Adrenal gland (tissue), 12 donors: ENCODE measurements around the gene EYA3. TPM values are rescaled to one million over a fixed set of nuclear protein-coding genes. Genes with fewer than 3 reads are reported as not detected.

Experiments
- DNase-seq, 7 donors: peaks; one replicate each; pipeline ENCODE4 v3.0.0-alpha.2; 2019 to 2020
- H3K27ac ChIP-seq, 5 donors: fragments of 200-600 bp; sonication (generic) in 4 of 5; 1 replicate in 3 of 5; 2 replicates in 2 of 5; pipeline versions ENCODE4 v1.5.1 to v1.8.0; 2016 to 2020; ENCODE audit warnings: mild to moderate bottlenecking in 1 of 5
- H3K27me3 ChIP-seq: fragments of 200-600 bp; 2 replicates; pipeline ENCODE4 v1.8.0; 2021
- H3K36me3 ChIP-seq, 2 donors: fragments of 200-600 bp; replicated peaks in 1 of 2; 1 replicate in 1 of 2; 2 replicates in 1 of 2; pipeline versions ENCODE4 v1.5.1 to v1.8.0; 2018 to 2022
- H3K4me1 ChIP-seq, 2 donors: fragments of 200-600 bp; replicated peaks in 1 of 2; 1 replicate in 1 of 2; 2 replicates in 1 of 2; pipeline versions ENCODE4 v1.5.1 to v1.8.0; 2018 to 2021
- H3K4me3 ChIP-seq, 4 donors: fragments of 200-600 bp; sonication (generic) in 3 of 4; one replicate each; pipeline ENCODE4 v1.5.1; 2016 to 2018
- H3K9me3 ChIP-seq, 3 donors: fragments of 200-600 bp; sonication (generic) in 1 of 3; replicated peaks in 1 of 3; 1 replicate in 2 of 3; 2 replicates in 1 of 3; pipeline versions ENCODE4 v1.5.1 to v1.8.0; 2016 to 2021
- POLR2A ChIP-seq, 2 donors: fragments of 450-650 bp; IDR thresholded peaks; one replicate each; pipeline ENCODE4 v1.6.1; 2017; ENCODE audit warnings: antibody characterized with exemption in 2 of 2, mild to moderate bottlenecking in 2 of 2, moderate library complexity in 1 of 2
- WGBS, 4 donors: extraction: QIAGEN DNeasy Blood & Tissue Kit in 2 of 4; methylation state at CpG; one replicate each; pipeline versions ENCODE4 v1.1.5 to v1.1.7; 2013 to 2017; 5-methylcytosine and 5-hydroxymethylcytosine counted together
- intact Hi-C, 2 donors: fragments of 100-400 bp; cut with DNase I; formaldehyde crosslinking; loops; one replicate each; pipeline versions ENCODE4 v1.14.1 to v1.15.0; 2022 to 2023
- polyA plus RNA-seq, 3 donors: library from polyadenylated mRNA; stranded (reverse); fragments of 200-250 nt in 2 of 3; fragments of 350-450 nt in 1 of 3; fragmentation: Illumina TruSeq in 1 of 3; extraction: RNeasy Lipid Tissue Mini Kit (QIAGEN cat#74804) in 1 of 3; gene quantifications; one replicate each; pipeline ENCODE4 v1.2.3, GENCODE V29; 2013 to 2014
- total RNA-seq, 9 donors: library from RNA; depleted of rRNA in 4 of 9; stranded (reverse); fragments of >200 nt in 4 of 9; fragments of 120-200 nt in 1 of 9; fragmentation: NEBNext Ultra II Directional in 1 of 9; extraction: Animal tissue kit (Norgen Biotek cat#: 25700) in 1 of 9; gene quantifications; one replicate each; pipeline versions ENCODE4 v1.1.0 to v1.2.4, GENCODE V29; 2013 to 2023
- TF ChIP-seq, protein P1 (sequence below), 6 experiments: fragments of 450-650 bp in 4 of 6; fragments of 200-600 bp in 2 of 6; sonication (generic) in 1 of 6; IDR thresholded peaks; 1 replicate in 5 of 6; 2 replicates in 1 of 6; pipeline versions ENCODE4 v1.5.1 to v1.8.0; 2016 to 2021; ENCODE audit warnings: antibody characterized with exemption in 6 of 6, mild to moderate bottlenecking in 2 of 6, moderate library complexity in 1 of 6
- donor health status: healthy with polysubstance abuse.
- donor health status: Bipolar disorder and iron deficiency.
- donor health status: DM: yes; HTN: yes; CAD: no.
- donor health status: DM: no; HTN: no; CAD: no.
- donor health status: DM: no; HTN: no; CAD: no.
- donor health status: DM: yes; HTN: yes; CAD: no.

The EYA3 gene
- total and polyA plus RNA-seq, 12 donors, result 4.3 to 28.9 (median 14.3) TPM

DNA sequence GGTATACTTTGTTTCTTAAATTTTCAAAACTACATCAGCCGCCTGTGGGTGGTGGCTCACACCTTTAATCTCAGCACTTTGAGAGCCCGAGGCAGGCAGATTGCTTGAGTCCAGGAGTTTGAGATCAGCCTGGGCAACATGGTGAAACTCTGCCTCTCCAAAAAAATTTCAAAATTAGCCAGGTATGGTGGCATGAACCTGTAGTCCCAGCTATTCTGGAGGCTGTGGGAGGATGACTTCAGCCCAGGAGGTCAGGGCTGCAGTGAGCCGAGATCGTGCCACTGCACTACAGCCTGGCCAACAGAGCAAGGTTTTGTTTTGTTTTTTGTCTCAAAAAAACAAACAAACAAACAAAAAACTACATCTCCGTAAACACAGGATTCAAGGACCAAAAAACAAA, 3.3 kb downstream of the EYA3 start:
- TF ChIP-seq, protein P1, sequence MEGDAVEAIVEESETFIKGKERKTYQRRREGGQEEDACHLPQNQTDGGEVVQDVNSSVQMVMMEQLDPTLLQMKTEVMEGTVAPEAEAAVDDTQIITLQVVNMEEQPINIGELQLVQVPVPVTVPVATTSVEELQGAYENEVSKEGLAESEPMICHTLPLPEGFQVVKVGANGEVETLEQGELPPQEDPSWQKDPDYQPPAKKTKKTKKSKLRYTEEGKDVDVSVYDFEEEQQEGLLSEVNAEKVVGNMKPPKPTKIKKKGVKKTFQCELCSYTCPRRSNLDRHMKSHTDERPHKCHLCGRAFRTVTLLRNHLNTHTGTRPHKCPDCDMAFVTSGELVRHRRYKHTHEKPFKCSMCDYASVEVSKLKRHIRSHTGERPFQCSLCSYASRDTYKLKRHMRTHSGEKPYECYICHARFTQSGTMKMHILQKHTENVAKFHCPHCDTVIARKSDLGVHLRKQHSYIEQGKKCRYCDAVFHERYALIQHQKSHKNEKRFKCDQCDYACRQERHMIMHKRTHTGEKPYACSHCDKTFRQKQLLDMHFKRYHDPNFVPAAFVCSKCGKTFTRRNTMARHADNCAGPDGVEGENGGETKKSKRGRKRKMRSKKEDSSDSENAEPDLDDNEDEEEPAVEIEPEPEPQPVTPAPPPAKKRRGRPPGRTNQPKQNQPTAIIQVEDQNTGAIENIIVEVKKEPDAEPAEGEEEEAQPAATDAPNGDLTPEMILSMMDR (IDR thresholded peaks at IDR 0.05), result no peak
- no peak for TF ChIP-seq POLR2A (IDR thresholded peaks at IDR 0.05)
- Histone ChIP-seq H3K36me3 (peaks cover 0 to 2% of the 10 kb centered on the region in 2 donors), H3K27ac (no peak overlapping the region), H3K27me3 (no peaks in the 10 kb centered on the region), H3K4me1 (peaks cover 8 to 15% of the 10 kb centered on the region in 2 donors), H3K4me3 (no peak overlapping the region), H3K9me3 (no peaks in the 10 kb centered on the region)
- 69 to 76% (median 75%) methylated on average over 5 of the region's 5 CpGs for WGBS, 4 donors
- intact Hi-C loops, result no loop called here
- no peak for DNase-seq

DNA sequence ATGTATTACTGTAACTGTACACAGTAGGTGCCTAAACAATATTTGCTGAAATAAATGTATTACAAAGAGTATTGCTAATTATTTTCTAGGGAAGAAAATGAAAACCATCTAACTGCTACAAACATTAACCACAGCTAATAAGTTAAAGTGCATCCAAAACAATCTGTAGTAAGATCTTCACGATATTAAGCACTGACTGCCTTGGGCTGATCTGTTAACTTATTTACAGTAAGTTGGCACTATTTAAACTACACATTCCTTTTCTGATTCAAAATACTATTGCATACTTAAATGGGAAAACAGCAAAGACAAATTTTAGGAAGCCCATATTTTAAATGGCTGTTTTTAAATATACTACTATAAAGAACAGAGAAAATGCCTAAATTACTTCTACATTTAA, 4.5 kb downstream of the EYA3 start:
- WGBS, 4 donors, result 67 to 91% (median 82%) methylated on average over 1 of the region's 1 CpG
- no peak overlapping the region for H3K4me3 ChIP-seq
- peaks cover 0 to 6% of the 10 kb centered on the region in 2 donors for H3K36me3 ChIP-seq
- H3K9me3 ChIP-seq, result no peaks in the 10 kb centered on the region
- no peak for DNase-seq
- intact Hi-C loops, result no loop called here
- TF ChIP-seq POLR2A (IDR thresholded peaks at IDR 0.05), result no peak
- TF ChIP-seq, protein P1 (IDR thresholded peaks at IDR 0.05), result no peak
- no peaks in the 10 kb centered on the region for H3K27me3 ChIP-seq
- no peak overlapping the region for H3K27ac ChIP-seq
- peaks cover 8 to 15% of the 10 kb centered on the region in 2 donors for H3K4me1 ChIP-seq

DNA sequence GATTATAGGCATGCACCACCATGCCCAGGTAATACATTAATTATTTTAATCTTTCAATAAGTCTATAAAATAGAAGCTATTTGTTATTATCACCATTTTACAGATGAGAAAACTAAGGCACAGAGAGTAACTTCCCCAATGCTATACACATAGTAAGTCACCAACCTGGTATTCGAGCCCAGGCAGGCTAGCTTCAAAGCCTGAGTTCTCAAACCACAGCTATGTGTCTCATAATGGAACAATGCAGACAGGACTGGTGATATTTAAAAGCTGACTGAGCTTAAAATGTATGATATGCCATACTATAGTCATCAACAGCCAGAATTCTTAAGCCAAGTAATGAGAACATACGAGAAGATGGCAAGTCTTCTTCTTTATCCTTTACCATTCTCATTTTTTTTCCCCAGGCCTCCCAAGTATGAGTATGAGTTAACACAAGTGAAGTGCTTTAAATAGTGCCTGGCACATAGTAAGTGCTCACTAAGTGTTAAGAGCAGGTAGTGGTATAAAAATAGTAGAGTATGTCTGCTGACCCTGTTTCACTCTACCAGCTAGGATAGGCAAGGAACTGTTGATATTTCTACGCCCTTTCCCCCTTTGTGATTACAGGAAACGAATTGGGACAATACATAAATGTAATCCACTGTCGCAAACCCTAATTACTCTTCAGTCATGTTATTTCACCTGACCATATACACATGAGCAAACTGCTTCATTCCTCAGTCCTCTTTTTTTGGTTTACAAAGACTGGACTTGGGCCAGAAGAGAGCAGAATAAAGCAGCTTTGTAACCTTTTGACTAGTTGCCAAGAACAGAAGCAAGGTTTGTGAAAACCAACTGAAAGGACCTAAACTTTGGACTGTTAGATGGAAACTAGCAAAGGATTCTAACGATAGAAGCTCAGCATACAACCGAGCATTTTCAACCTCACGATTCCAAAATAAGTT, 9.5 kb downstream of the EYA3 start:
- Histone ChIP-seq H3K27ac (no peak overlapping the region), H3K27me3 (no peaks in the 10 kb centered on the region), H3K36me3 (peaks cover 0 to 6% of the 10 kb centered on the region in 2 donors), H3K4me1 (peaks cover 0 to 8% of the 10 kb centered on the region in 2 donors), H3K4me3 (no peak overlapping the region), H3K9me3 (no peaks in the 10 kb centered on the region)
- no peak for DNase-seq
- intact Hi-C loops, result no loop called here
- WGBS, 4 donors, result 83 to 88% (median 86%) methylated on average over 8 of the region's 8 CpGs
- TF ChIP-seq, protein P1 (IDR thresholded peaks at IDR 0.05), result no peak
- TF ChIP-seq POLR2A (IDR thresholded peaks at IDR 0.05), result no peak

DNA sequence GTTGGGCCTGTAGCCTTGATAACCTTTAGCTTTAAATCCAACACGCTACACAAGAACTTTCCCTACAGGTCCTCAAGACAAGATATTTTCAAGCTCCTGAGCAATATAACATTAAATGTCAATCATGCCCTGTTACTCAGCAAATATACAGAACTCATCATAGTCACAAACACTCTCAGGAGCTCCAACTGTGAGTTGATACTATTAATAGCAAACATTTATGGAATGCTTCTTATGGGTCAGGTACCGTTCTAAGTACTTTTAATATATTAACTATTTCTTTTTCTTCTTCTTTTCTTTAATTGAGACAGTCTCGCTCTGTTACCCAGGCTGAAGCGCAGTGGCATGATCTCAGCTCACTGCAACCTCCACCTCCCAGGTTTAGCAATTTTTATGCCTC, 10.1 kb downstream of the EYA3 start:
- Histone ChIP-seq H3K4me3 (no peak overlapping the region), H3K9me3 (no peaks in the 10 kb centered on the region), H3K4me1 (peaks cover 0 to 10% of the 10 kb centered on the region in 2 donors), H3K27ac (no peak overlapping the region), H3K27me3 (no peaks in the 10 kb centered on the region), H3K36me3 (peaks cover 0 to 6% of the 10 kb centered on the region in 2 donors)
- DNase-seq, result no peak
- intact Hi-C loops, result no loop called here
- TF ChIP-seq, protein P1 (IDR thresholded peaks at IDR 0.05), result no peak
- TF ChIP-seq POLR2A (IDR thresholded peaks at IDR 0.05), result no peak
- 91 to 97% (median 93%) methylated on average over 4 of the region's 4 CpGs for WGBS, 4 donors
